Heart right ventricle (tissue), 16 donors: ENCODE results near the gene PFKFB2. TPM values are rescaled to one million over a fixed set of nuclear protein-coding genes. Genes with fewer than 3 reads are reported as not detected.

Source experiments
- ATAC-seq, 8 donors: fragments of 200-7000 bp; cut with Tn5 transposase; one replicate each; pipeline ENCODE4 v1.9.1; 2020; ENCODE audit warnings: mild to moderate bottlenecking in 8 of 8, moderate library complexity in 8 of 8, moderate number of reproducible peaks in 1 of 8
- DNase-seq, 2 donors: peaks; one replicate each; pipeline ENCODE4 v3.0.0-alpha.2; 2020
- H3K27ac ChIP-seq, 10 donors: fragments of 200-600 bp; sonication (generic) in 2 of 10; one replicate each; pipeline versions ENCODE4 v1.5.0 to v1.8.0; 2020 to 2022; ENCODE audit warnings: mild to moderate bottlenecking in 3 of 10
- H3K27me3 ChIP-seq, 7 donors: fragments of 200-600 bp; one replicate each; pipeline ENCODE4 v1.8.0; 2021 to 2022; ENCODE audit warnings: mild to moderate bottlenecking in 2 of 7
- H3K36me3 ChIP-seq, 9 donors: fragments of 200-600 bp; sonication (generic) in 1 of 9; one replicate each; pipeline versions ENCODE4 v1.5.0 to v1.8.0; 2020 to 2022; ENCODE audit warnings: mild to moderate bottlenecking in 2 of 9
- H3K4me1 ChIP-seq, 9 donors: fragments of 200-600 bp; sonication (generic) in 1 of 9; one replicate each; pipeline versions ENCODE4 v1.5.0 to v1.8.0; 2020 to 2022; ENCODE audit warnings: mild to moderate bottlenecking in 4 of 9
- H3K4me3 ChIP-seq, 10 donors: fragments of 200-600 bp; sonication (generic) in 2 of 10; one replicate each; pipeline versions ENCODE4 v1.5.0 to v1.8.0; 2020 to 2022; ENCODE audit warnings: mild to moderate bottlenecking in 7 of 10, moderate library complexity in 2 of 10
- H3K9me3 ChIP-seq, 11 donors: fragments of 200-600 bp in 10 of 11; sonication (generic) in 2 of 11; one replicate each; pipeline versions ENCODE4 v1.5.0 to v1.8.0; 2013 to 2022; ENCODE audit warnings: mild to moderate bottlenecking in 2 of 11, control low read depth in 1 of 11, moderate library complexity in 1 of 11
- CTCF ChIP-seq, 9 donors: fragments of 200-600 bp; sonication (generic) in 2 of 9; IDR thresholded peaks; one replicate each; pipeline versions ENCODE4 v1.5.0 to v1.8.0; 2021 to 2022; ENCODE audit warnings: antibody characterized with exemption in 9 of 9, mild to moderate bottlenecking in 5 of 9, moderate library complexity in 1 of 9
- WGBS, 2 donors: extraction: QIAGEN DNeasy Blood & Tissue Kit; methylation state at CpG; one replicate each; pipeline ENCODE4 v1.1.7; 2013; ENCODE audit warnings: inconsistent platforms in 1 of 2; 5-methylcytosine and 5-hydroxymethylcytosine counted together
- intact Hi-C, 10 donors: fragments of 100-400 bp; cut with DNase I; formaldehyde crosslinking; loops; one replicate each; pipeline versions ENCODE4 v1.11.1 to v1.14.2; 2022
- polyA plus RNA-seq, 2 donors: library from polyadenylated mRNA; stranded (reverse); fragments of 200-250 nt; gene quantifications; one replicate each; pipeline ENCODE4 v1.2.3, GENCODE V29; 2013
- total RNA-seq, 10 donors: library from RNA; stranded (reverse); fragmentation: NEBNext Ultra II Directional in 3 of 10; extraction: Animal tissue kit (Norgen Biotek cat#: 25700) in 3 of 10; gene quantifications; one replicate each; pipeline versions ENCODE4 v1.2.1 to v1.2.4, GENCODE V29; 2021 to 2023
- donor health status: Arrhythmogenic right ventricular cardiomyopathy.
- donor health status: ischemic (EF 13 %, LVEDD 7.1; RV severe dilation, severe dysfunction).
- donor health status: healthy with polysubstance abuse.
- donor health status: DM: no; HTN: yes; CAD: no.
- donor health status: DM: no; HTN: no; CAD: no.
- donor health status: ischemic (EF 25% LVEDD 6.9; RV normal size, moderate dysfunction).
- donor health status: ischemic (EF 25% LVEDD 5.7; RV mildly dilated, moderate dysfunction).
- donor health status: healthy.
- donor health status: DM: yes; HTN: yes; CAD: no.
- donor health status: Ischemic cardiomyopathy.
- donor health status: ischemic (EF 35%, LVEDD 5.7; RV mildly dilated, moderate dysfunction).
- donor health status: nonischemic (EF 11% LVEDD 7.7; RV severe dilation, severe dysfunction).
- donor health status: DM: yes; HTN: yes; CAD: no.
- donor health status: PGD.
- donor health status: ischemic (EF 29% LVEDD 5.4; RV normal size, mild dysfunction).
- donor health status: nonischemic (EF 23%, LVEDD 6.1; RV moderate dilation, normal function).

PFKFB2 gene
- total and polyA plus RNA-seq, 12 donors: 5.2 to 161 (median 69.2) TPM

- H3K4me3 ChIP-seq: no peak overlapping the region
- H3K4me1 ChIP-seq: peaks cover under 1 to 90% (median 26%) of the 10 kb centered on the region in 9 donors
- no peak for TF ChIP-seq CTCF (IDR thresholded peaks at IDR 0.05)
- peak; percentile 56 to 90 (median 76) for ATAC-seq
- peak; percentile 55 to 58 for DNase-seq
- H3K27me3 ChIP-seq: no peaks in the 10 kb centered on the region
- H3K9me3 ChIP-seq: no peaks in the 10 kb centered on the region
- peak overlapping the region in 8 of 10 donors; percentile 50 to 80 (median 71) for H3K27ac ChIP-seq
- 50 to 66% methylated on average over 5 of the region's 5 CpGs for WGBS, 2 donors
- peaks cover 0 to 100% (median 29%) of the 10 kb centered on the region in 9 donors for H3K36me3 ChIP-seq
- intact Hi-C loops: loop anchor here in 2 of 10 donors (10.0 kb wide), 2 partner anchors 145 to 435 kb away; partner anchors contain the start of genes DYRK3 (in 1 of the 2) and FCMR (in 1 of the 2)
Measured at GRCh38 chr1:207069858-207070506, 16.9 kb downstream of the PFKFB2 start.

- H3K4me1 ChIP-seq: peaks cover 0 to 92% (median 29%) of the 10 kb centered on the region in 9 donors
- no peaks in the 10 kb centered on the region for H3K9me3 ChIP-seq
- DNase-seq (no peak), ATAC-seq (peak in 1 of 8 donors; percentile 33)
- H3K27me3 ChIP-seq: no peaks in the 10 kb centered on the region
- 88 to 90% methylated on average over 4 of the region's 4 CpGs for WGBS, 2 donors
- intact Hi-C loops: loop anchor here in 2 of 10 donors (10.0 kb wide), 2 partner anchors 146 to 436 kb away; partner anchors contain the start of genes DYRK3 (in 1 of the 2) and FCMR (in 1 of the 2)
- no peak overlapping the region for H3K4me3 ChIP-seq
- peak overlapping the region in 8 of 10 donors; percentile 50 to 80 (median 71) for H3K27ac ChIP-seq
- TF ChIP-seq CTCF (IDR thresholded peaks at IDR 0.05): no peak
- H3K36me3 ChIP-seq: peaks cover 0 to 100% (median 33%) of the 10 kb centered on the region in 9 donors
Measured at GRCh38 chr1:207070811-207071210, 17.7 kb downstream of the PFKFB2 start.

- no peak for TF ChIP-seq CTCF (IDR thresholded peaks at IDR 0.05)
- ATAC-seq: no peak
- Histone ChIP-seq H3K4me1 (peaks cover 0 to 93% (median 29%) of the 10 kb centered on the region in 9 donors), H3K36me3 (peaks cover 0 to 100% (median 33%) of the 10 kb centered on the region in 9 donors), H3K4me3 (no peak overlapping the region), H3K9me3 (no peaks in the 10 kb centered on the region), H3K27me3 (no peaks in the 10 kb centered on the region), H3K27ac (peak overlapping the region in 5 of 10 donors; percentile 3 to 80 (median 75))
- no peak for DNase-seq
- 91 to 93% methylated on average over 6 of the region's 6 CpGs for WGBS, 2 donors
- intact Hi-C loops: loop anchor here in 2 of 10 donors (10.0 kb wide), 2 partner anchors 147 to 437 kb away; partner anchors contain the start of genes DYRK3 (in 1 of the 2) and FCMR (in 1 of the 2)
Measured at GRCh38 chr1:207071426-207071825, 18.4 kb downstream of the PFKFB2 start.

GRCh38 chr1:207072233-207072632 is 19.2 kb downstream of the PFKFB2 start:
- 85 to 87% methylated on average over 8 of the region's 8 CpGs for whole genome bisulfite sequencing, 2 donors
- Histone ChIP-seq H3K36me3 (peaks cover 0 to 95% (median 33%) of the 10 kb centered on the region in 9 donors), H3K27me3 (no peaks in the 10 kb centered on the region), H3K27ac (peak overlapping the region in 2 of 10 donors; percentile 79 to 80), H3K9me3 (no peaks in the 10 kb centered on the region), H3K4me1 (peaks cover 0 to 94% (median 35%) of the 10 kb centered on the region in 9 donors), H3K4me3 (no peak overlapping the region)
- no peak for TF ChIP-seq CTCF (IDR thresholded peaks at IDR 0.05)
- no peak for DNase-seq
- no peak for ATAC-seq
- intact Hi-C loops: loop anchor here in 2 of 10 donors (10.0 kb wide), 2 partner anchors 147 to 437 kb away; partner anchors contain the start of genes DYRK3 (in 1 of the 2) and FCMR (in 1 of the 2)
